HL-60 (cell line): Measurements from ENCODE around the gene EP400.

Experiments
- CTCF ChIP-seq: IDR thresholded peaks from one replicate; pipeline ENCODE4 v1.5.1; 2011; ENCODE audit warnings: low read length, control low read depth, inconsistent platforms; ENCODE audit not compliant: insufficient read depth
- POLR2AphosphoS5 ChIP-seq: IDR thresholded peaks from 2 replicates; pipeline ENCODE4 v1.6.1; 2012; ENCODE audit warnings: low read depth
- REST ChIP-seq: IDR thresholded peaks from 2 replicates; pipeline ENCODE4 v1.6.1; 2012; ENCODE audit warnings: low read depth; ENCODE audit not compliant: insufficient replicate concordance

GRCh38 chr12:132108211-132108832 is 158.6 kb downstream of the EP400 start:
- TF ChIP-seq CTCF (no peak), REST (no peak), POLR2AphosphoS5 (no peak)
